MM.1S (cell line): ENCODE measurements around the gene NCCRP1.

Experiments
- DNase-seq: peaks from one replicate; pipeline ENCODE4 v3.0.0-alpha.2; 2015
- H2AFZ ChIP-seq: fragments of 300-600 bp; sonication (generic); 2 replicates; pipeline ENCODE4 v1.6.0; 2016; ENCODE audit warnings: antibody characterized with exemption, low read length
- H3F3A ChIP-seq: fragments of 300-600 bp; sonication (generic); 2 replicates; pipeline ENCODE4 v1.6.1; 2016; ENCODE audit warnings: mild to moderate bottlenecking, antibody characterized with exemption, low read length, moderate library complexity, mixed read lengths; ENCODE audit not compliant: insufficient read depth
- H3K27ac ChIP-seq: fragments of 300-600 bp; sonication (generic); 2 replicates; pipeline ENCODE4 v1.5.1; 2016; ENCODE audit warnings: mild to moderate bottlenecking, low read length
- H3K27me3 ChIP-seq: fragments of 300-600 bp; sonication (generic); replicated peaks from 2 replicates; pipeline ENCODE4 v1.6.0; 2016; ENCODE audit warnings: low read length; ENCODE audit not compliant: insufficient read depth
- H3K36me3 ChIP-seq: fragments of 300-600 bp; sonication (generic); replicated peaks from 2 replicates; pipeline ENCODE4 v1.6.1; 2016; ENCODE audit warnings: mild to moderate bottlenecking, low read length, mixed read lengths; ENCODE audit not compliant: insufficient read depth
- H3K4me1 ChIP-seq: fragments of 300-600 bp; sonication (generic); 2 replicates; pipeline ENCODE4 v1.6.1; 2016; ENCODE audit warnings: low read length, mixed read lengths
- H3K4me2 ChIP-seq: fragments of 300-600 bp; sonication (generic); 2 replicates; pipeline ENCODE4 v1.6.0; 2016; ENCODE audit warnings: low read depth, low read length
- H3K4me3 ChIP-seq: fragments of 300-600 bp; sonication (generic); 2 replicates; pipeline ENCODE4 v1.5.1; 2016; ENCODE audit warnings: low read length, mixed read lengths
- H3K79me2 ChIP-seq: fragments of 300-600 bp; sonication (generic); 2 replicates; pipeline ENCODE4 v1.6.1; 2016; ENCODE audit warnings: mixed run types, low read length, mixed read lengths
- H3K9ac ChIP-seq: fragments of 300-600 bp; sonication (generic); 2 replicates; pipeline ENCODE4 v1.6.1; 2016; ENCODE audit warnings: low read length, mixed read lengths
- H3K9me2 ChIP-seq: fragments of 300-600 bp; sonication (generic); replicated peaks from 2 replicates; pipeline ENCODE4 v1.6.1; 2016; ENCODE audit warnings: mild to moderate bottlenecking, low read length, mixed read lengths; ENCODE audit not compliant: insufficient read depth
- H3K9me3 ChIP-seq: fragments of 300-600 bp; sonication (generic); replicated peaks from 2 replicates; pipeline ENCODE4 v1.6.1; 2016; ENCODE audit warnings: mild to moderate bottlenecking, low read length, mixed read lengths; ENCODE audit not compliant: insufficient read depth
- H4K20me1 ChIP-seq: fragments of 300-600 bp; sonication (generic); 2 replicates; pipeline ENCODE4 v1.6.1; 2016; ENCODE audit warnings: mild to moderate bottlenecking, low read length, moderate library complexity, mixed read lengths; ENCODE audit not compliant: insufficient read depth
- EZH2 ChIP-seq: fragments of 300-600 bp; sonication (generic); optimal IDR thresholded peaks from 2 replicates; pipeline ENCODE3; 2017; ENCODE audit warnings: low read depth, mild to moderate bottlenecking, antibody characterized with exemption, low read length, mixed read lengths
- EZH2phosphoT487 ChIP-seq: fragments of 300-600 bp; sonication (generic); IDR thresholded peaks from 2 replicates; pipeline ENCODE4 v1.6.1; 2018; ENCODE audit warnings: antibody characterized with exemption, low read length
- TF ChIP-seq, protein P1 (sequence below): fragments of 300-600 bp; sonication (generic); IDR thresholded peaks from 2 replicates; pipeline ENCODE4 v1.5.1; 2016; ENCODE audit warnings: antibody characterized with exemption, low read length, mixed read lengths

Gene NCCRP1

GRCh38 chr19:39195755-39196154, 1.0 kb upstream of the NCCRP1 start:
- Histone ChIP-seq H2AFZ (no peak overlapping the region), H3K9me3 (no peaks in the 10 kb centered on the region), H3K9me2 (no peaks in the 10 kb centered on the region), H3K27me3 (peaks cover 67% of the 10 kb centered on the region), H3K4me2 (no peak overlapping the region), H3K27ac (no peak overlapping the region), H3K4me3 (no peak overlapping the region), H3K79me2 (no peaks in the 10 kb centered on the region), H3K36me3 (no peaks in the 10 kb centered on the region), H3K4me1 (no peaks in the 10 kb centered on the region), H3F3A (no peaks in the 10 kb centered on the region), H3K9ac (no peak overlapping the region), H4K20me1 (no peaks in the 10 kb centered on the region)
- no peak for DNase-seq
- TF ChIP-seq, protein P1, sequence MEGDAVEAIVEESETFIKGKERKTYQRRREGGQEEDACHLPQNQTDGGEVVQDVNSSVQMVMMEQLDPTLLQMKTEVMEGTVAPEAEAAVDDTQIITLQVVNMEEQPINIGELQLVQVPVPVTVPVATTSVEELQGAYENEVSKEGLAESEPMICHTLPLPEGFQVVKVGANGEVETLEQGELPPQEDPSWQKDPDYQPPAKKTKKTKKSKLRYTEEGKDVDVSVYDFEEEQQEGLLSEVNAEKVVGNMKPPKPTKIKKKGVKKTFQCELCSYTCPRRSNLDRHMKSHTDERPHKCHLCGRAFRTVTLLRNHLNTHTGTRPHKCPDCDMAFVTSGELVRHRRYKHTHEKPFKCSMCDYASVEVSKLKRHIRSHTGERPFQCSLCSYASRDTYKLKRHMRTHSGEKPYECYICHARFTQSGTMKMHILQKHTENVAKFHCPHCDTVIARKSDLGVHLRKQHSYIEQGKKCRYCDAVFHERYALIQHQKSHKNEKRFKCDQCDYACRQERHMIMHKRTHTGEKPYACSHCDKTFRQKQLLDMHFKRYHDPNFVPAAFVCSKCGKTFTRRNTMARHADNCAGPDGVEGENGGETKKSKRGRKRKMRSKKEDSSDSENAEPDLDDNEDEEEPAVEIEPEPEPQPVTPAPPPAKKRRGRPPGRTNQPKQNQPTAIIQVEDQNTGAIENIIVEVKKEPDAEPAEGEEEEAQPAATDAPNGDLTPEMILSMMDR, result no peak
- TF ChIP-seq EZH2phosphoT487, result no peak
- TF ChIP-seq EZH2, result no peak

DNA sequence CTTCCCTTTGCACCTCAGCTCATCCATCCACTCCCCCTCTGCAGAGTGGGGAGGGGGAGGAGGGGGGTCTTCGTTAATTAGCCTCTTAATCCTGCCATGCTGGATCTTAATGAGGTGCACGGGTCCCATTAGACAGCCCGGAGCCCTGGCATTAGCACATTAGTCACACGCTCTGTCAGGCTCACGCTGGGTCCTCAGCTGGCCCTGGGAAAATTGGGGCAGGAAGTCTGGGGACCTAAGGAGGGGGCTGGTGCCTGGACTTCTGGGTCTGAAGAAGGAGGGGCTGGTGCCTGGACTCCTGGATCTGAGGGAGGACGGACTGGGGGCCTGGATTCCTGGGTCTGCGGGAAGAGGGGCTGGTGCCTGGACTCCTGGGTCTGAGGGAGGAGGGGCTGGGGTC, 444 bp upstream of the NCCRP1 start:
- no peak overlapping the region for H3K27ac ChIP-seq
- H3K9ac ChIP-seq, result no peak overlapping the region
- no peaks in the 10 kb centered on the region for H3K79me2 ChIP-seq
- H3K4me3 ChIP-seq, result no peak overlapping the region
- no peaks in the 10 kb centered on the region for H3K4me1 ChIP-seq
- TF ChIP-seq, protein P1, result no peak
- TF ChIP-seq EZH2phosphoT487, result no peak
- no peak for TF ChIP-seq EZH2
- H3K4me2 ChIP-seq, result no peak overlapping the region
- no peak for DNase-seq
- no peaks in the 10 kb centered on the region for H3K9me3 ChIP-seq
- H3K9me2 ChIP-seq, result no peaks in the 10 kb centered on the region
- no peaks in the 10 kb centered on the region for H3K36me3 ChIP-seq
- no peak overlapping the region for H2AFZ ChIP-seq
- no peaks in the 10 kb centered on the region for H4K20me1 ChIP-seq
- peaks cover 71% of the 10 kb centered on the region for H3K27me3 ChIP-seq
- no peaks in the 10 kb centered on the region for H3F3A ChIP-seq

DNA sequence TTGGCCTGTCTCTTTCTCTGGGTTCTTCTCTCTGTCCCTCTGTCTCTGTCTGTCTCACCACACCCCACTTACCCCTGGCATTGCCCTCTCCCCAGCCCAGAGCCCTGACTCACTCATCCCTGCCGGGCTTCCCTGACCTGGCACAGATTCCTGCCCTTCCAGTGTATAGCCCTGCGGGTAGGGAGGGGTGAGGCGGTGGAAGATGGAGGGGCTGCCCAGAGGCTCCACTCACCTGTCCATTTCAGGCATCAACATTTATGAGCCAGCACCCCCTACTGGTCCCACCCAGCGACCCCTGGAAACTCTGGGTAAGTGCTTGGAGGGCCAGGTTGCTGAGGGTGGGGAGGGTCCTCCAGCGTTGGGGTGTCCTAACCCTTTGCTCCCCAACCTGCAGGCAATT, 1.0 kb downstream of the NCCRP1 start:
- no peaks in the 10 kb centered on the region for H3K9me3 ChIP-seq
- no peaks in the 10 kb centered on the region for H3K36me3 ChIP-seq
- no peaks in the 10 kb centered on the region for H4K20me1 ChIP-seq
- no peaks in the 10 kb centered on the region for H3K4me1 ChIP-seq
- DNase-seq, result no peak
- no peaks in the 10 kb centered on the region for H3K79me2 ChIP-seq
- no peak overlapping the region for H3K9ac ChIP-seq
- no peak overlapping the region for H3K27ac ChIP-seq
- no peaks in the 10 kb centered on the region for H3K9me2 ChIP-seq
- H3K4me2 ChIP-seq, result no peak overlapping the region
- H3K27me3 ChIP-seq, result peaks cover 84% of the 10 kb centered on the region
- no peaks in the 10 kb centered on the region for H3F3A ChIP-seq
- TF ChIP-seq EZH2phosphoT487 (no peak), EZH2 (no peak)
- TF ChIP-seq, protein P1, result no peak
- H2AFZ ChIP-seq, result no peak overlapping the region
- H3K4me3 ChIP-seq, result no peak overlapping the region
